HG03439 (cell line): ENCODE data around the gene DPPA5.
"Not testable (repeated sequence)": the region's sequence is repeated elsewhere in the genome, so short reads cannot be mapped to it uniquely, and the experiment has no call there.

Source experiments
- ATAC-seq: cut with Tn5 transposase; IDR thresholded peaks from one replicate; pipeline ENCODE4 v1.9.1; 2021; ENCODE audit warnings: mild to moderate bottlenecking, moderate library complexity; ENCODE audit not compliant: unreplicated experiment

The DPPA5 gene

DNA sequence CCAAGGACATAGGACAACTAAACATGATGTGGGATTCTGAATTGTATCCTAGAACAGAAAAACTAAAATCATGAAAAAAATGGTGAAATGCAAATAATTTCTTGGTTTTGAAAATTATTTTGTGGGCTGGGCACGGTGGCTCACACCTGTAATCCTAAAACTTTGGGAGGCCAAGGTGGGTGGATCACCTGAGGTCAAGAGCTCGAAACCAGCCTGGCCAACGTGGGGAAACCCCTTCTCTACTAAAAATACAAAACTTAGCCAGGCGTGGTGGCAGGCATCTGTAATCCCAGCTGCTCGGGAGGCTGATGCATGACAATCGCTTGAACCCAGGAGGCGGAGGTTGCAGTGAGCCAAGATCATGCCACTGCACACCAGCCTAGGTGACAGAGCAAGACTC, 50.3 kb downstream of the DPPA5 start:
- ATAC-seq: not testable (repeated sequence)
